ENCODE measurements around the gene ARHGAP8. TPM values are rescaled to one million over a fixed set of nuclear protein-coding genes. Genes with fewer than 3 reads are reported as not detected.

The ARHGAP8 gene
- total RNA-seq, 4 donors from 2014 or later: 1.5 to 6.9 (median 4.2) TPM

DNA sequence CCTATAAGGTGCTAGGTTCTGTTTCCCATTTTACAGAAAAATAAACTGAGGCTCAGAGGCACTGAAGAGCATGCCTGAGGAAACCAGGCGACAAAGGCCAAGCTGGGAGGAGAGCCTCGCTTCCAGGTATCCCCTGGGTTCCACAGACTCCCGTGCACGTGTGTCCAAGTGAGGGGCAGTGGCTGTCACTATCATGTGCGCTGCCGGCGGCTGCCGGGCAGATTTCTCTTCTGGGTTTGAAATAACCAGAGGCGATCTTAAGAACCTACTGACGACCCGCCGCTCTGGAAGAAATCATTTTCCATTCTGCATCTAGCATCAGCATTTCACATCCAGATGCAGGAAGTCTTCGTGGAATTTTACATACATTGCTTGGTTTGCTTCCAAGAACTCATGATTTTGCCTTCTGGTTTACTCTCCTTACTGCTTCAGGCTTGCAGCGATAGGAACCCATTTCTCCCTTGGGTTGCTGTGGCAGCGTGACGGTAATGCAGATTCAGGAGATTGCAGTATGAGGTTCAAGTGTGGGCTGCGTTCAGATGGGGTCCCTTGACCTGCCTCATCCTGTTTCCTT lies 28.6 kb downstream of the ARHGAP8 start:
- H3K4me3 ChIP-seq: no peak overlapping the region
- no peaks in the 10 kb centered on the region for H3K36me3 ChIP-seq
- no peaks in the 10 kb centered on the region for H3K9me3 ChIP-seq
- 74% methylated on average over 16 of the region's 17 CpGs for WGBS
- H3K27ac ChIP-seq: no peak overlapping the region
- no peak for DNase-seq (ENCODE audit: low spot score in 2 of 2)
- TF ChIP-seq EP300 (IDR thresholded peaks at IDR 0.05): no peak
- TF ChIP-seq POLR2A (IDR thresholded peaks at IDR 0.05): no peak
- TF ChIP-seq, protein P1, sequence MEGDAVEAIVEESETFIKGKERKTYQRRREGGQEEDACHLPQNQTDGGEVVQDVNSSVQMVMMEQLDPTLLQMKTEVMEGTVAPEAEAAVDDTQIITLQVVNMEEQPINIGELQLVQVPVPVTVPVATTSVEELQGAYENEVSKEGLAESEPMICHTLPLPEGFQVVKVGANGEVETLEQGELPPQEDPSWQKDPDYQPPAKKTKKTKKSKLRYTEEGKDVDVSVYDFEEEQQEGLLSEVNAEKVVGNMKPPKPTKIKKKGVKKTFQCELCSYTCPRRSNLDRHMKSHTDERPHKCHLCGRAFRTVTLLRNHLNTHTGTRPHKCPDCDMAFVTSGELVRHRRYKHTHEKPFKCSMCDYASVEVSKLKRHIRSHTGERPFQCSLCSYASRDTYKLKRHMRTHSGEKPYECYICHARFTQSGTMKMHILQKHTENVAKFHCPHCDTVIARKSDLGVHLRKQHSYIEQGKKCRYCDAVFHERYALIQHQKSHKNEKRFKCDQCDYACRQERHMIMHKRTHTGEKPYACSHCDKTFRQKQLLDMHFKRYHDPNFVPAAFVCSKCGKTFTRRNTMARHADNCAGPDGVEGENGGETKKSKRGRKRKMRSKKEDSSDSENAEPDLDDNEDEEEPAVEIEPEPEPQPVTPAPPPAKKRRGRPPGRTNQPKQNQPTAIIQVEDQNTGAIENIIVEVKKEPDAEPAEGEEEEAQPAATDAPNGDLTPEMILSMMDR (IDR thresholded peaks at IDR 0.05): no peak
- no peak for TF ChIP-seq POLR2AphosphoS5 (IDR thresholded peaks at IDR 0.05)
- no peaks in the 10 kb centered on the region for H3K4me1 ChIP-seq
- H3K27me3 ChIP-seq: no peaks in the 10 kb centered on the region

DNA sequence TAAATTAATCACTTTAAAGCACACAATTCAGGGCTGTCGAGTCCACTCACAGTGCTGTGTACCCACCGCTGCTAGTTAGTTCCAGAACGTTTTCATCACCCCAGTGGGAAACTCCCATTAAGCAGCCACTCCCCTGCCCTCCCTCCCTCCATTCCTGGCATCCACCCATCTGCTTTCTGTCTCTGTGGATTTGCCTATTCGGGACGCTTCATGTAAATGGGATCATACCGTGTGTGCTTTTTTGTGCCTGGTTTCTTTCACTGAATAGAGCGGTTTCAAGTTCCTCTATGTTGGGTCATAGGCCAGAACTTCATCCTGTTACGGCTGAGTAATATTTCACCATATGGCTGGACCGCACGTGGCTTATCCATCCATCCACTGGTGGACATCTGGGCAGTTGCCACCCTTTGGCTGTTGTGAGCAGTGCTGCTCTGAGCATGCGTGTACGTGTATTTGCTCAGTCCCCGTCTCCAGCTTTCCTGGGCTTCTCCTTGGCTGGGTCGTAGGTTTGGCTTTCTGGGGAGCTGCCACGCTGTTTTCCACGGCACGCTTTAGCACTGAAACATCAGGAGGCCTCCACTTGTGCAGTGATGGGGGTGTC lies 30.1 kb downstream of the ARHGAP8 start:
- H3K36me3 ChIP-seq: no peaks in the 10 kb centered on the region
- no peaks in the 10 kb centered on the region for H3K27me3 ChIP-seq
- TF ChIP-seq, protein P1 (IDR thresholded peaks at IDR 0.05): no peak
- TF ChIP-seq POLR2AphosphoS5 (IDR thresholded peaks at IDR 0.05) (no peak), EP300 (IDR thresholded peaks at IDR 0.05) (no peak), POLR2A (IDR thresholded peaks at IDR 0.05) (no peak)
- WGBS: 49% methylated on average over 17 of the region's 17 CpGs
- no peaks in the 10 kb centered on the region for H3K9me3 ChIP-seq
- no peak overlapping the region for H3K27ac ChIP-seq
- DNase-seq (ENCODE audit: low spot score in 2 of 2): no peak
- no peak overlapping the region for H3K4me3 ChIP-seq
- no peaks in the 10 kb centered on the region for H3K4me1 ChIP-seq

DNA sequence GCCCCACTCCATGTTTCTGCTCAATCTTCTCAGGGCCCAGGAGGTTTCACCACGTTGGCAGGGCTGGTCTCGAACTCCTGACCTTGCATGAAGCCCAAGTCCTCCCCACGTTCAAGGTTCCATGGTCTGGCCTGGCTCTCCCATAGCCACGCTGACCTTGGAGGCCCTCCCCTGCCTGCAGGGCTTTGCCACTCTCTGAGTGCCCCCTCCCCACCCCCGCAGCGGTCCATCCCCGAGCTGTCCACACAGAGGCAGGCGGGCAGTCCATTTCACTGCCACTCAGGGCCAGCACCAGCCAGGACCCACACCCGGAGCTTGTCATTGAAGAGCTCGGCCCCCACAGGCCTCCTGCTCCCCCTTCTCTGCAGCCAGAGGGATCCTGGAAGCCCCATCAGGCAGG lies 30.7 kb downstream of the ARHGAP8 start:
- 83% methylated on average over 4 of the region's 10 CpGs for WGBS
- no peaks in the 10 kb centered on the region for H3K27me3 ChIP-seq
- no peak for TF ChIP-seq EP300 (IDR thresholded peaks at IDR 0.05)
- TF ChIP-seq, protein P1 (IDR thresholded peaks at IDR 0.05): no peak
- no peak for TF ChIP-seq POLR2AphosphoS5 (IDR thresholded peaks at IDR 0.05)
- no peak for TF ChIP-seq POLR2A (IDR thresholded peaks at IDR 0.05)

DNA sequence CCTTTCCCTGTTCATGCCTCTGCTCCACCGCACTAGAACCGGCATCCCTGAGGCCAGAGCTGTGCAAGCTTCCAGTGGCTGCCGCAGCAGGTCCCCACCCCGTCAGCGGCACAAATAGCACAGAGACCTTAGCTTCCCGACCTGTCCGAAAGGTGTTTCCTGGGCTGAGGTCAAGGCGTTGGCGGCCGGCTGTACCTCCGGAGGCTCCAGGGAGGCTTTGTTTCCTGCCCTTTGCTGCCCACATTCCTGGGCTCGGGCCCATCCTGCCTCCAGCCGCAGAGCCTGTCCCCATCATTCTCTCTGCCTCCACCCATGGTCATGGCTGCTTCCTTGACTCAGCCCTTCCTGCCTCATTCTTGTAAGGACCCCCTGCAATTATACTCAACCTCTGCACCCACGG lies 31.2 kb downstream of the ARHGAP8 start:
- Histone ChIP-seq H3K9me3 (no peaks in the 10 kb centered on the region), H3K36me3 (no peaks in the 10 kb centered on the region), H3K27ac (no peak overlapping the region), H3K4me3 (no peak overlapping the region), H3K27me3 (no peaks in the 10 kb centered on the region), H3K4me1 (no peaks in the 10 kb centered on the region)
- DNase-seq (ENCODE audit: low spot score in 2 of 2): no peak
- TF ChIP-seq POLR2A (IDR thresholded peaks at IDR 0.05) (no peak), POLR2AphosphoS5 (IDR thresholded peaks at IDR 0.05) (no peak), EP300 (IDR thresholded peaks at IDR 0.05) (no peak)
- TF ChIP-seq, protein P1 (IDR thresholded peaks at IDR 0.05): no peak
- WGBS: 66% methylated on average over 13 of the region's 14 CpGs

More for the DNA sequence above, 30.7 kb downstream of the ARHGAP8 start:
- no peak for DNase-seq (ENCODE audit: low spot score in 2 of 2)
- H3K27ac ChIP-seq: no peak overlapping the region
- H3K9me3 ChIP-seq: no peaks in the 10 kb centered on the region
- H3K4me3 ChIP-seq: no peak overlapping the region
- no peaks in the 10 kb centered on the region for H3K4me1 ChIP-seq
- H3K36me3 ChIP-seq: no peaks in the 10 kb centered on the region

DNA sequence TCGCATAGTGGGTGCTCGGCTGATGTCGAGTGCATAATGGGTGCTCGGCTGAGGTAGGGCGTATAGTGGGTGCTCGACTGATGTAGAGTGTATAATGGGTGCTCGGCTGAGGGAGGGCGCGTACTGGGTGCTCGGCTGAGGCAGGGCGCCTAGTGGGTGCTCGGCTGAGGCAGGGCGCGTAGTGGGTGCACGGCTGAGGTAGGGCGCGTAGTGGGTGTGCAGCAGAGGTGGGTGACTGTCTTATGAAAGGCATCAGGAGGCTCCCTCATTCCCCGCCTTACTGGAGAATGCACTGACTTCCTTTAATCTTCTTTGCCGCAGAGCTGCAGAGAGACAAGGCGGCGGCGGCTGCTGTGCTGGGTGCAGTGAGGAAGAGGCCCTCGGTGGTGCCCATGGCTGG lies 33.8 kb downstream of the ARHGAP8 start:
- no peak for TF ChIP-seq POLR2A (IDR thresholded peaks at IDR 0.05)
- no peak for TF ChIP-seq POLR2AphosphoS5 (IDR thresholded peaks at IDR 0.05)
- TF ChIP-seq, protein P1 (IDR thresholded peaks at IDR 0.05): no peak
- TF ChIP-seq EP300 (IDR thresholded peaks at IDR 0.05): no peak
- no peaks in the 10 kb centered on the region for H3K36me3 ChIP-seq
- WGBS: 87% methylated on average over 23 of the region's 23 CpGs
- H3K4me3 ChIP-seq: no peak overlapping the region
- no peaks in the 10 kb centered on the region for H3K9me3 ChIP-seq
- no peaks in the 10 kb centered on the region for H3K27me3 ChIP-seq
- no peaks in the 10 kb centered on the region for H3K4me1 ChIP-seq
- no peak for DNase-seq (ENCODE audit: low spot score in 2 of 2)
- no peak overlapping the region for H3K27ac ChIP-seq
